GM12864 (cell line): ENCODE measurements around the gene TEX14.
"Not testable (repeated sequence)": the region's sequence is repeated elsewhere in the genome, so short reads cannot be mapped to it uniquely, and the experiment has no call there.

Experiments used
- DNase-seq: peaks from one replicate; pipeline ENCODE4 v3.0.0-alpha.2; 2011; ENCODE audit warnings: low read depth
- H3K4me3 ChIP-seq: 2 replicates; pipeline ENCODE4 v1.5.1; 2011; ENCODE audit warnings: mild to moderate bottlenecking, low read depth, low read length, control low read depth
- CTCF ChIP-seq: IDR thresholded peaks from 2 replicates; pipeline ENCODE4 v1.5.1; 2011; ENCODE audit warnings: low read depth, mild to moderate bottlenecking, moderate library complexity, low read length, control low read depth, inconsistent platforms; ENCODE audit errors: missing control alignments

TEX14 gene

GRCh38 chr17:58665946-58666857 is 25.6 kb downstream of the TEX14 start:
- no peak for TF ChIP-seq CTCF

GRCh38 chr17:58664302-58664701 is 27.5 kb downstream of the TEX14 start:
- no peak for TF ChIP-seq CTCF
- H3K4me3 ChIP-seq = no peak overlapping the region
- DNase-seq = no peak

More at GRCh38 chr17:58665946-58666857, 25.6 kb downstream of the TEX14 start:
- DNase-seq = no peak
- H3K4me3 ChIP-seq = no peak overlapping the region

- TF ChIP-seq CTCF = no peak
- DNase-seq = no peak
- no peak overlapping the region for H3K4me3 ChIP-seq
Measured at GRCh38 chr17:58661499-58661898, 30.3 kb downstream of the TEX14 start.

GRCh38 chr17:58660621-58661020 is 31.2 kb downstream of the TEX14 start:
- no peak for DNase-seq
- no peak overlapping the region for H3K4me3 ChIP-seq
- no peak for TF ChIP-seq CTCF

GRCh38 chr17:58659714-58660084 is 32.1 kb downstream of the TEX14 start:
- DNase-seq = not testable (repeated sequence)
- H3K4me3 ChIP-seq = peak overlapping the region; percentile 51

- H3K4me3 ChIP-seq = peak overlapping the region; percentile 51
- no peak for TF ChIP-seq CTCF
- DNase-seq = peak; percentile 94
Measured at GRCh38 chr17:58658804-58659713, 32.8 kb downstream of the TEX14 start.

- not testable (repeated sequence) for H3K4me3 ChIP-seq, DNase-seq
Measured at GRCh38 chr17:58657962-58658803, 33.7 kb downstream of the TEX14 start.
